Activated naive CD8-positive, alpha-beta T cell treated with anti-CD3 and anti-CD28 coated beads for 36 hours (primary cell): ENCODE data around the gene TESK2. TPM values are rescaled to one million over a fixed set of nuclear protein-coding genes. Genes with fewer than 3 reads are reported as not detected.

ENCODE experiments used
- DNase-seq: peaks from one replicate; pipeline ENCODE4 v3.0.0; 2021
- H3K27ac Mint-ChIP-seq: one replicate; pipeline ENCODE4 v1.8.0; 2022; ENCODE audit warnings: mild to moderate bottlenecking, moderate library complexity, mixed read lengths
- H3K27me3 Mint-ChIP-seq: one replicate; pipeline ENCODE4 v1.8.0; 2022; ENCODE audit warnings: mild to moderate bottlenecking, mixed read lengths
- H3K36me3 Mint-ChIP-seq: one replicate; pipeline ENCODE4 v1.8.0; 2021; ENCODE audit warnings: mild to moderate bottlenecking, mixed read lengths
- H3K4me1 Mint-ChIP-seq: one replicate; pipeline ENCODE4 v1.8.0; 2021; ENCODE audit warnings: mixed read lengths
- H3K4me3 Mint-ChIP-seq: one replicate; pipeline ENCODE4 v1.8.0; 2022; ENCODE audit warnings: mild to moderate bottlenecking, moderate library complexity, mixed read lengths
- H3K9me3 Mint-ChIP-seq: one replicate; pipeline ENCODE4 v1.8.0; 2022; ENCODE audit warnings: mixed read lengths
- total RNA-seq, 2 experiments: library from RNA; stranded (reverse); gene quantifications; one replicate each; pipeline ENCODE4 v1.2.3, GENCODE V29; 2021

TESK2 gene
- total RNA-seq, 2 experiments from 2014 or later: 2.4 to 2.9 TPM

GRCh38 chr1:45319761-45320160, 171.2 kb downstream of the TESK2 start:
- Mint-ChIP-seq H3K27me3 (peaks cover 3% of the 10 kb centered on the region), H3K4me3 (no peak overlapping the region), H3K4me1 (peaks cover 2% of the 10 kb centered on the region), H3K36me3 (no peaks in the 10 kb centered on the region), H3K27ac (no peak overlapping the region), H3K9me3 (no peaks in the 10 kb centered on the region)
- DNase-seq: no peak

DNA sequence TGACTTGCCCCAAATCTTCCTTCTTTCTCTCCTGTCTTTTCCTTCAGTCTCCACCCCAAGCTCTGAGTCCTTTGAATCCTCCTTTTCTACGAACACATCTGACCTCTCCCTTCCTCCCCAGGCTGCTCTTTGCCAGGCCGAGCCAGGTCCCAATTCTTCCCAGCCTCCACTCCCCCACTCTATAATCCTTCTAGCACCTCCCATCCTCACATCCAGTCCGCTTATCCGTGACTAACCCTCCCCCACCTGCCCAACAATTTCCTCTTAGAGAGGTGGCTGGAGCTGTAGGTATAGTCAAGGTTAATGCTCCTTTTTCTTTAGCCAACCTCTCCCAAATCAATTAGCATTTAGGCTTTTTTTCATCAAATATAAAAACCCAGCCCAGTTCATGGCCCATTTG, 173.8 kb downstream of the TESK2 start:
- DNase-seq: no peak
- no peaks in the 10 kb centered on the region for H3K9me3 Mint-ChIP-seq
- peaks cover 2% of the 10 kb centered on the region for H3K4me1 Mint-ChIP-seq
- peaks cover 4% of the 10 kb centered on the region for H3K27me3 Mint-ChIP-seq
- no peaks in the 10 kb centered on the region for H3K36me3 Mint-ChIP-seq
- H3K27ac Mint-ChIP-seq: no peak overlapping the region
- no peak overlapping the region for H3K4me3 Mint-ChIP-seq

GRCh38 chr1:45314266-45314665, 176.7 kb downstream of the TESK2 start:
- no peak overlapping the region for H3K4me3 Mint-ChIP-seq
- no peak for DNase-seq
- no peaks in the 10 kb centered on the region for H3K36me3 Mint-ChIP-seq
- no peaks in the 10 kb centered on the region for H3K9me3 Mint-ChIP-seq
- H3K27ac Mint-ChIP-seq: no peak overlapping the region
- peaks cover 4% of the 10 kb centered on the region for H3K27me3 Mint-ChIP-seq
- no peaks in the 10 kb centered on the region for H3K4me1 Mint-ChIP-seq

GRCh38 chr1:45306905-45307304, 184.1 kb downstream of the TESK2 start:
- H3K27me3 Mint-ChIP-seq: no peaks in the 10 kb centered on the region

GRCh38 chr1:45306319-45306718, 184.6 kb downstream of the TESK2 start:
- H3K36me3 Mint-ChIP-seq: peaks cover 7% of the 10 kb centered on the region
- peak overlapping the region; percentile 61 for H3K4me3 Mint-ChIP-seq
- H3K4me1 Mint-ChIP-seq: peaks cover 33% of the 10 kb centered on the region
- H3K27me3 Mint-ChIP-seq: no peaks in the 10 kb centered on the region
- peak overlapping the region; percentile 96 for H3K27ac Mint-ChIP-seq
- no peaks in the 10 kb centered on the region for H3K9me3 Mint-ChIP-seq
- peak; percentile 71 for DNase-seq

More at GRCh38 chr1:45306905-45307304, 184.1 kb downstream of the TESK2 start:
- Mint-ChIP-seq H3K4me1 (peaks cover 33% of the 10 kb centered on the region), H3K36me3 (peaks cover 7% of the 10 kb centered on the region), H3K4me3 (no peak overlapping the region), H3K9me3 (no peaks in the 10 kb centered on the region), H3K27ac (peak overlapping the region; percentile 96)
- no peak for DNase-seq

- H3K27me3 Mint-ChIP-seq: no peaks in the 10 kb centered on the region
- peak overlapping the region; percentile 90 for H3K4me3 Mint-ChIP-seq
- H3K9me3 Mint-ChIP-seq: no peaks in the 10 kb centered on the region
- no peak for DNase-seq
- peaks cover 7% of the 10 kb centered on the region for H3K36me3 Mint-ChIP-seq
- H3K27ac Mint-ChIP-seq: peak overlapping the region; percentile 96
- peaks cover 35% of the 10 kb centered on the region for H3K4me1 Mint-ChIP-seq
Observed at GRCh38 chr1:45305231-45305630, 185.7 kb downstream of the TESK2 start.

DNA sequence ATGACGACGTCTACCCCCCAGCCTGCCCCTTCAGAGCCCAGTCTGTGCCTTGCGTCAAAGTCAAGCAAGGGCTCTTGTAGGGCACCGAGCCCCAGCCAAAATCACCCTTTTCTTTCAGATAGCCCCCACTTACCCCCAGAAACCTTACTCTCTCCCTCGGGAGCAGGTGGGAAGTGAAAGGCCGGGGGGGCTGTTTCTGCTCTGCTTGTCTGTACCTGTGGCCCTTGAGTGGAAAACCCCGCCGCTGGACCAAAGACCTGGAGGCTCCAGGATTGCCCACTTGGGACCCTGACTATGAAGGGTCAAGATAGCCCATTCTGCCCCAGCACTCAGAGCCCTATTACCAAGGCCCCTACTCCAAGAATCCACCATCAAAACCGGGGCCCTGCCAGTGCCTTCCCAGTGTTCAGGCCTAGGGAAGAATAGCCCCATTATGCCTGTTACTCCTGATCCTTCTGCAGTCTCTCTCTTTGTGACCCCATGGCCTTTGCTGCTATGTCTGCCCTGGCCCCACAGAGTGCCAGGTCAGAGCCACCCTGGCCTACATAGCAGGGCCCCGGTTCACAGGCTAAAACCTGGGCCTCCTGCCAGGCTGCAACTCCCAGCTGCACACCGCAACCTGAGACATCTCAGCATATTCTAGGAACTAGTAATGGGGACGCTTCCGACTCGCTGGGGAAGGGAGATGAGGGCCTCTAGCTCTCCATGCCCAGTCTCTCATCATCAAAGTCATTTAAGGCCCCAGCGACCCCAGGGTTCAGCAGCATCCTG, 186.5 kb downstream of the TESK2 start:
- Mint-ChIP-seq H3K4me3 (peak overlapping the region; percentile 90), H3K4me1 (peaks cover 35% of the 10 kb centered on the region), H3K36me3 (peaks cover 7% of the 10 kb centered on the region), H3K9me3 (no peaks in the 10 kb centered on the region), H3K27ac (peak overlapping the region; percentile 96), H3K27me3 (no peaks in the 10 kb centered on the region)
- DNase-seq: peak; percentile 19

- H3K27ac Mint-ChIP-seq: peak overlapping the region; percentile 96
- DNase-seq: peak; percentile 95
- peaks cover 35% of the 10 kb centered on the region for H3K4me1 Mint-ChIP-seq
- H3K4me3 Mint-ChIP-seq: peak overlapping the region; percentile 90
- no peaks in the 10 kb centered on the region for H3K27me3 Mint-ChIP-seq
- H3K9me3 Mint-ChIP-seq: no peaks in the 10 kb centered on the region
- H3K36me3 Mint-ChIP-seq: peaks cover 7% of the 10 kb centered on the region
Observed at GRCh38 chr1:45303520-45304310, 187.2 kb downstream of the TESK2 start.

GRCh38 chr1:45302505-45303150, 188.3 kb downstream of the TESK2 start:
- Mint-ChIP-seq H3K4me1 (peaks cover 35% of the 10 kb centered on the region), H3K4me3 (peak overlapping the region; percentile 57), H3K36me3 (peaks cover 7% of the 10 kb centered on the region), H3K9me3 (no peaks in the 10 kb centered on the region), H3K27me3 (no peaks in the 10 kb centered on the region), H3K27ac (peak overlapping the region; percentile 90)
- no peak for DNase-seq

- H3K4me3 Mint-ChIP-seq: no peak overlapping the region
- H3K27ac Mint-ChIP-seq: no peak overlapping the region
- peaks cover 4% of the 10 kb centered on the region for H3K36me3 Mint-ChIP-seq
- H3K4me1 Mint-ChIP-seq: peaks cover 18% of the 10 kb centered on the region
- no peaks in the 10 kb centered on the region for H3K9me3 Mint-ChIP-seq
- no peaks in the 10 kb centered on the region for H3K27me3 Mint-ChIP-seq
- DNase-seq: no peak
Observed at GRCh38 chr1:45300669-45300997, 190.3 kb downstream of the TESK2 start.

- Mint-ChIP-seq H3K36me3 (no peaks in the 10 kb centered on the region), H3K4me1 (peaks cover 13% of the 10 kb centered on the region), H3K27ac (no peak overlapping the region), H3K4me3 (no peak overlapping the region), H3K27me3 (no peaks in the 10 kb centered on the region), H3K9me3 (no peaks in the 10 kb centered on the region)
- peak; percentile 39 for DNase-seq
Observed at GRCh38 chr1:45299981-45300668, 190.8 kb downstream of the TESK2 start.

GRCh38 chr1:45299296-45299695, 191.7 kb downstream of the TESK2 start:
- H3K4me3 Mint-ChIP-seq: no peak overlapping the region
- H3K9me3 Mint-ChIP-seq: no peaks in the 10 kb centered on the region
- no peak for DNase-seq
- peaks cover 5% of the 10 kb centered on the region for H3K4me1 Mint-ChIP-seq
- H3K27ac Mint-ChIP-seq: no peak overlapping the region
- no peaks in the 10 kb centered on the region for H3K36me3 Mint-ChIP-seq
- H3K27me3 Mint-ChIP-seq: no peaks in the 10 kb centered on the region

DNA sequence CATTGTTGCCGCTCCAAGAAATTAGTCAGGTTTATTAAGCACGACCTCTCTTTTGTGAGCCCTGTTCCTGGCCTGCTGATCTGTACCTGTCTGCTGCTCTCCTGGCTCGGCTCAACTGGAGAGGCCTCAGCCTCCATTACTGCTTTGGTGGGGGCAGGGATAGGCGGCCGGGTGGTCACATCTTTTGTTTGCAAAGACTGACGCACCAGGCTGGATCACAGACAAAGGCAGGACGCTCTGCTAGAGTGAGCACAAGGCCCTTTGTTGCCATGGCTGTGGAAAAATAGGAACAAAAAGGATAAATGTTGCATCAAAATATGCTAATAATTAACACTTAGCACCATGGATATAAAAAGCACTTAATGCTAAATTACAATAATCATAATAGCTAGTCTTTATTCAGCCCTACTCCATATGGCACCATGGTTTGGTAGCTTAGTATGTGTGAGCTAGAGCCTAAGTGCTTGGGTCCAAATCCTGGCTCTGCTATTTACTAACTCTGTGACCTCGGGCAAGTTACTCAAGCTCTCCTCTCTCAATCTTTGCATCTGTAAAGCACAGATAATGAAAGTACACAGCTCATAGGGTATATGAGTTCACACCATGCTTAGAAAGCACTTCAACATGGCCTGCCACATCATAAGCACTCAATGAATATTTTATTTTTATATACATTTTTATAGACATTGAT, 193.2 kb downstream of the TESK2 start:
- Mint-ChIP-seq H3K4me3 (no peak overlapping the region), H3K27ac (no peak overlapping the region), H3K27me3 (no peaks in the 10 kb centered on the region), H3K4me1 (peaks cover 2% of the 10 kb centered on the region), H3K9me3 (no peaks in the 10 kb centered on the region), H3K36me3 (no peaks in the 10 kb centered on the region)
- no peak for DNase-seq
